GM19438 (cell line): Measurements from ENCODE around the gene ANKRD30B.
"Not testable (repeated sequence)": the region's sequence is repeated elsewhere in the genome, so short reads cannot be mapped to it uniquely, and the experiment has no call there.

ENCODE experiments used
- ATAC-seq: cut with Tn5 transposase; IDR thresholded peaks from one replicate; pipeline ENCODE4 v1.9.1; 2021; ENCODE audit warnings: low read depth; ENCODE audit not compliant: unreplicated experiment

Gene ANKRD30B

GRCh38 chr18:14855634-14856033 is 107.7 kb downstream of the ANKRD30B start:
- not testable (repeated sequence) for ATAC-seq

DNA sequence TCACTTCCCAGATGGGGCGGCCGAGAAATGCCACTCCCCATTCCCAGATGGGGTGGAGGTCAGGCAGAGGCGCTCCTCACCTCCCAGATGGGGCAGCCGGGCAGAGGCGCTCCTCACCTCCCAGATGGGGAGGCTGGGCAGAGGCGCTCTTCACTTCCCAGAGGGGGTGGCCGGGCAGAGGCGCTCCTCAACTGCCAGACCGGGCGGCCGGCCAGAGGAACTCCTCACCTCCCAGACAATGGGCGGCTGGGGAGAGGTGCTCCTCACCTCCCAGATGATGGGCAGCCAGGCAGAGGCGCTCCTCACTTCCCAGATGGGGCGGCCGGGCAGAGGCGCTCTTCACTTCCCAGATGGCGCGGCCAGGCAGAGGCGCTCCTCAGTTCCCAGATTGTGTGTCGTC is 108.3 kb downstream of the ANKRD30B start:
- ATAC-seq: not testable (repeated sequence)

GRCh38 chr18:14858514-14858913 is 110.5 kb downstream of the ANKRD30B start:
- ATAC-seq: not testable (repeated sequence)

- not testable (repeated sequence) for ATAC-seq
Observed at GRCh38 chr18:14859995-14860394, 112.0 kb downstream of the ANKRD30B start.

- not testable (repeated sequence) for ATAC-seq
Observed at GRCh38 chr18:14866426-14866825, 118.5 kb downstream of the ANKRD30B start.

GRCh38 chr18:14867988-14868387 is 120.0 kb downstream of the ANKRD30B start:
- ATAC-seq: not testable (repeated sequence)

DNA sequence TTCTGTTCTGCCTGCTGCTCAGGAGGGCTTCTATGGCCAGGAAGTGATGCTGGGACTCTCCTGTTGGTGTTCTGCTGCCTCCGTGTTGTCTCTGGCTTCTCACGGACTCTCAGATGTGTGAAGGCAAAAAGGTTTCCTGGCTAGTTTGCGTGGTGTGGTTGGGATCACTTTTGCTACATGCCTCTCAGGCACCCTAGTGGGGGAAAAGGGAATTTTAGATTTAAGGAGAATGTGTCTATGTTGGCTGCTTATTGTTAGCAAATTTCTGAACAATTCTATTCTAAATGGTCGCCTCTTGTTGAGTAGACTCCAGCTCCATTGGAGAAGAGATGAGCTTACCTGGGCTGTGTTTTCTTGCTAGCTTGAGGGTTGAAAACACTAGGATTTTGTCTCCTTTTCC is 120.9 kb downstream of the ANKRD30B start:
- ATAC-seq: not testable (repeated sequence)

DNA sequence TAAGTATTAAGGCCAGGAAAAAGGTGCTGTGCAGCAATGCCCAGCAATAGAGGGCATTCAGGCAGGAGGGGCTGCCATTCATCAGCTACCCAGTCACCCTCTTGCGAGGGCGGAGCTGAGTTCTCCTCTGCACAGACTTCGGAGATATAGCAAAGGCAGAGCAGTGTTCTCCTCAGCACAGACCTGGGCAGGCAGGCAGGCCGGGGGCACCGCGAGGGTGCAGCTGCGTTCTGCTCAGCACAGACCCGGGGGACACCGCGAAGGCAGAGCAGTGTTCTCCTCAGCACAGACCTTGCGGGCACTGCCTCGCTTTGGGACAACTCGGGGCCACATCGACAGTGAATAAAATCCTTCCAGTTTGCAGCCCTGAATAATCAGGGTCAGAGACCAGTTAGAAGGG is 130.9 kb downstream of the ANKRD30B start:
- ATAC-seq: not testable (repeated sequence)

DNA sequence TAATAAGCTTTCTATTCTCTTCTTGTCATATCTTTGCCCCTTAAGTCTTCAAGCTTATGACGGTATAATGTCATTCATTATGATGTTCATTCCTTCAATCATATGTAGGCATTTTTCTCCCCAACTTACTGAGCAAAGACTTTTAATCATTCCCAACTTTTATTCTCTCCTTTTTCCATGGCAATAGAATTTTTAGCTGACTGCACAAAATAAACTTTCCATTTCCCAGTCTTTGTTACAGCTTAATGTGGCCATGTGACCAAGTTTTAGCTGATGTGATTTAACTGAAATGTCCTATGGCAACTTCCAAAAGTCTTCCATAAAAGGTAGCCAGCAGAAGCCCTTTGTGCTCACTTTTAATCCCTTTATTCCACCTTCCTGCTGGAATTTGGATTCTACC is 152.5 kb downstream of the ANKRD30B start:
- no peak for ATAC-seq
